ENCODE measurements around the gene SIGLEC5.

- TF ChIP-seq SUZ12 (IDR thresholded peaks at IDR 0.05; ENCODE audit: extremely low read depth, insufficient read depth, insufficient read length) (no peak), ZNF274 (IDR thresholded peaks at IDR 0.05; ENCODE audit: low read depth, low read length) (no peak), YY1 (IDR thresholded peaks at IDR 0.05; ENCODE audit: insufficient read depth, insufficient read length) (no peak)
These were observed 35.5 kb downstream of the SIGLEC5 start for GRCh38 chr19:51594774-51595109.
